ENCODE data around the gene CENPP.
"Not testable (repeated sequence)": the region's sequence is repeated elsewhere in the genome, so short reads cannot be mapped to it uniquely, and the experiment has no call there.

The CENPP gene

DNA sequence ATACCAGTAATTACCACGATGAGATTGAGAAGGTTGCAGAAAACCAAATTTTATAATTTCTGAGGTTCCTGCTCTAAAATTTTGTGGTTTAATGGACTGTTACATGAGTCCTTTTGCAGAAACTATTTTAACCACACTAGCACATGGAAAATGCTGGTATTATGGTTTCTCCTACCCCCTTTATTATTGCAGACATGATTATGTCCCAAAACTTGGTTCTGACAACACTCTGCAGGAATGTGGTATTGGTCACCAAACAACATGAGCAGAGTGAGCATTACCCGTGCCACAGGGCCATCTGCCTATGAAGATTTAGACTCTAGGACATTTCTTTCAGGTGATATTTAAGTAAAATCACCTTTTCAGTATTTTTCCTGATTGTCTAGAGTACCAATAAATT is 212.8 kb downstream of the CENPP start:
- DNase-seq (ENCODE audit: low spot score): no peak

DNA sequence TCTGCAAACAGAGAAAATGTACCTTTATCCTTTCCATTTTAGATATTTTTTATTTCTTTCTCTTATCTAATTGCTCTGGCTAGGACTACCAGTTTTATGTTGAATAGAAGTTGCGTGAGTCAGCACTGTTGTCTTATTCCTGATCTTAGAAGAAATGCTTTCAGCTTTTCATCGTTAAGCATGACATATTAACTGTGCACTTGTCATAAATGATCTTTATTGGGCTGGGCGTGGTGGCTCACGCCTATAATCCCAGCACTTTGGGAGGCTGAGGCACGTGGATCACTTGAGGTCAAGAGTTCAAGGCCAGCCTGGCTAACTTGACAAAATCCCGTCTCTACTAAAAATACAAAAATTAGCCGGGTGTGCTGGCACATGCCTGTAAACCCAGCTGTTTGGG is 218.2 kb downstream of the CENPP start:
- no peak for DNase-seq (ENCODE audit: low spot score)

DNA sequence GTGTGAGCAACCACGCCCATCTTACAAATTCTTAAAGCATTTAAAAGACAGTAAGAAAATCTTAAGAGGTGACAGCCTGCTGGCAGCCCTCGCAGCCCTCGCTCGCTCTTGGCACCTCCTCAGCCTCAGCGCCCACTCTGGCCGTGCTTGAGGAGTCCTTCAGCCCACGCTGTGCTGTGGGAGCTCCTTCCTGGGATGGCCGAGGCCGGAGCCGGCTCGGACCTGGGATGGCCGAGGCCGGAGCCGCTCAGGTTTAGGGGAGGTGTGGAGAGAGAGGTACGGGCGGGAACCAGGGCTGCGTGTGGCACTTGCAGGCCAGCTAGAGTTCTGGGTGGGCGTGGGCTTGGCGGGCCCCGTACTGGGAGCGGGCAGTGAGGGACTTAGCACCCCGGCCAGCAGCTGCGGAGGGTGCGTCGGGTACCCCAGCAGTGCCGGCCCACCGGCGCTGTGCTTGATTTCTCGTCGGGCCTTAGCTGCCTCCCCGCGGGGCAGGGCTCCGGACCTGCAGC is 219.3 kb downstream of the CENPP start:
- DNase-seq (ENCODE audit: low spot score): no peak

DNA sequence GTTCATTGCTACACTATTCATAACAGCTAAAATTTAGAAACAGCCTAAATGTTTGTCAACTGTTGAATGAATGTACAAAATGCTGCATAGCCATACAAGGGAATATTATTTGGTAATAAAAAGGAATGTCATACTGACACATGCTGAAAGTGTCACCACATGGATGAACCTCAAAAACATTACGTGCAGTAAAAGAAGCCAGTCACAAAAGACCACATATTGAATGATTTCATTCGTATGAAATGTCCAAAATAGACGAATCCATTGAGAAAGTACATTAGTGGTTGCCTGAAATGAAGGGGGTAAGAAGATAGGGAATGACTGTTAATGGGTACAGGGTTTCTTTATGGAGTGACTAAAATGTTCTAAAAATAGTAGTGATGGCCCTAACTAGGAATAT is 221.6 kb downstream of the CENPP start:
- no peak for DNase-seq (ENCODE audit: low spot score)

DNA sequence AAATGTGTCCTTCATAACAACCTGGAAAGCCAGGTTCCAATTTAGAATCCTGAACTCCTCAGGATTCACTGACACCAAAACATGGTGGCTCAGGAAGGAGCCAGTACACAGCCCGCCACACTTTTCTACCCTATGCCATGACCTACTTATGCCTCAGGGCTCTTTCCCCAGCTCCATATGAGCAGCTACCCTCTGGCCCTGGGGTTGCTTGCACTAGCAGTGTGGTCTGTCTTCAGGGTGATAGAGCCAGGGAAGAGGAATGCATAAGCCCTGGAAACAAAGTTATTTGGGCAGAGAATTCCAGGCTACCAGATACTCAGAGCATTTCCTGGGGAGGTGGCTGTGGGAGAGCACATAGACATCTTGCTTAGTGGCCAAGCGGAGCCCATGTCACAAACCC is 225.0 kb downstream of the CENPP start:
- DNase-seq (ENCODE audit: low spot score): no peak

DNA sequence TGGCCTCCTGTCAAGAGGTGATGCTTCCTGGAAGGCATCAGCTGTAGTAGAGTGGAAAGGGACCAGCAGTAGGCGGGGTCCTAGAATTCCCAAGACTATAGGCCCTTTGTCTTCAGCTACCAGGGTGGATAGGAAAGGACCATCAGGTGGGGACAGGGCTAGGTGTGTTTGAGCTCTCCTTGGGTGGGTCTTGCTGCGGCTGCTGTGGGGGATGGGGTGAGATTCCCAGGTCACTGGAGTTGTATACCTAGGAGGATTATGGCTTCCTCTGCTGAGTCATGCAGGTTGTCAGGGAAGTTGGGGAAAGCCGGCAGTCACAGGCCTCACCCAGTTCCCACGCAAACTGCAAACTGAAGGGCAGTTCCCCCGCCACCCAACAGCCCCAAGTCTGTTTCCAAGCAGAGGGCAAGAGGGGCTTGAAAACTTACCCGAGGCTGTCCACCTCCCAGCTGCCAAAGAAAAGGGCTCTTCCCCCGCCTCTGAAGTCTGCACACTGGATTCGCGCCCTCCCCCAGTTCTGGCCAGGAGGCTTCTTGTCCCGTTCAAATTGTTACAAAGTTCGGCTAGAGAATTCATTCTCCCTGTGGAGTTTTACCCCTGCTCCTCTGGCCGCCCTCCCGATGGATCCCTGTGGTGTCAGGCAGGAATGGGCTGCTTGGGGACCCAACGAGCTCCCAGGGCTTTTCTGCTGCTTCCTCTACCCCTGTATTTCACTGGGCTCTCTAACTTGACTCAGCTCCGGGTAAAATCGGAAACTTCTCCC is 233.0 kb downstream of the CENPP start:
- DNase-seq (ENCODE audit: low spot score): no peak

DNA sequence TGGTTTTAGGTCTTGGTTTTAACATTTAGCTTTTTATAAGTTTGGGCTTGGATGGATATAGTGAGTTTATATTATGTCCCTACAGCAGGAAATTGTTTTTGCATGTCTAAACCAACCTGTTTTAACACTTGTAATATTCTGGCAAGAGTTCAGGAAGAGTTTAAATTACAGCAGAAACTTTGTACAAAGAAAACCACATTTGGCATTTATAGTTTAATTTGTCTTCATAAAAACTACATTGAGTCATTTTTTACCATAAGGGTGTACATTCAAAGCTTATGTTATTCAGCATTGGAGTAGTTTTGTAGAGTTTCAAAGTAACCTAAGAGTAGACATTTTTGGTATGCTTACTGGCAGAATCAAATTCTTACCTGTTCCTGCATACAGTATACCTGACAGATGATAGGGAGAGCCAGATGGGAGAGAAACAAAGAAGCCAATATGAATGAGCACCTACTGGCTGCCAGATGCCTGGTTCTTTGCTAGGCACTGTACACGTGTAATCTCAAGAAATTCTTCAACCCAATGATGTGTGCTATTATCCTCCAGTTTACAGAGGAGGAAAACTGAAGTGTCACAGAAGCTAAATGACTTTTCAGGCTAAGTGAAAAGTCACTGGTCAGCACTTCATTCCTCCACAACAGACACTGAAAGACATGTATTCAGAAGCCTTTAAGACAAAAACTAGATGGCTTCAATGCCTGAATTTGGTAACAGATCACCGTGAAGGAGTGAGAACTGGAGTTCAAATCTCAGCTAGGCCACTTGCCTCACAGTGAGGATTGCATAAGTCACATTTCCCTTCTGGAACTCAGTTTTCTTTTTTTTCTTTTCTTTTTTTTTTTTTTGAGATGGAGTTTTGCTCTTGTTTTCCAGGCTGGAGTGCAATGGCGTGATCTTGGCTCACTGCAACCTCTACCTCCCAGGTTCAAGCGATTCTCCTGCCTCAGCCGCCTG is 235.9 kb downstream of the CENPP start:
- no peak for DNase-seq (ENCODE audit: low spot score)

DNA sequence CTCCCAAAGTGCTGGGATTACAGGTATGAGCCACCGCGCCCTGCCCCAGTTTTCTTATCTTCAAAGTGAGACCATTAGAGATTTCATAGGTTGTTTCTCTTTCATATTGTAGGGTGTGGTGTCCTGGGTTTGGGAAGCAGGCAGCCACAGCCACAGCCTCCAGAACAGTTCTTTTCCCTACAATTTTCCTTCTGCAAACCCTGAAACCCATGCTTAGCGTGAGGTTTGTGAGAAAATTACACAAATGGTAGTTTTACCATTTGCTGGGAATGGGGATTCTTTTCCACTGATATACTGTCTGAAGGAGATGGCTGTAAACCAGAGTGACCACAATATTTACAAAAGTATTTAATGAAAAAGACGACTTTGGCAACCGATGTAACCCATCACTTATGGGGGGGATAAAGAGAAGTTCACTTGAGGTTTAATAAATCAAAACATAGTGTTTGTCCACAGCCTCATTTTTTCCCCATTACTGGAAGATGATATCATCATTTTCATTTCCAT is 236.8 kb downstream of the CENPP start:
- DNase-seq (ENCODE audit: low spot score): no peak

DNA sequence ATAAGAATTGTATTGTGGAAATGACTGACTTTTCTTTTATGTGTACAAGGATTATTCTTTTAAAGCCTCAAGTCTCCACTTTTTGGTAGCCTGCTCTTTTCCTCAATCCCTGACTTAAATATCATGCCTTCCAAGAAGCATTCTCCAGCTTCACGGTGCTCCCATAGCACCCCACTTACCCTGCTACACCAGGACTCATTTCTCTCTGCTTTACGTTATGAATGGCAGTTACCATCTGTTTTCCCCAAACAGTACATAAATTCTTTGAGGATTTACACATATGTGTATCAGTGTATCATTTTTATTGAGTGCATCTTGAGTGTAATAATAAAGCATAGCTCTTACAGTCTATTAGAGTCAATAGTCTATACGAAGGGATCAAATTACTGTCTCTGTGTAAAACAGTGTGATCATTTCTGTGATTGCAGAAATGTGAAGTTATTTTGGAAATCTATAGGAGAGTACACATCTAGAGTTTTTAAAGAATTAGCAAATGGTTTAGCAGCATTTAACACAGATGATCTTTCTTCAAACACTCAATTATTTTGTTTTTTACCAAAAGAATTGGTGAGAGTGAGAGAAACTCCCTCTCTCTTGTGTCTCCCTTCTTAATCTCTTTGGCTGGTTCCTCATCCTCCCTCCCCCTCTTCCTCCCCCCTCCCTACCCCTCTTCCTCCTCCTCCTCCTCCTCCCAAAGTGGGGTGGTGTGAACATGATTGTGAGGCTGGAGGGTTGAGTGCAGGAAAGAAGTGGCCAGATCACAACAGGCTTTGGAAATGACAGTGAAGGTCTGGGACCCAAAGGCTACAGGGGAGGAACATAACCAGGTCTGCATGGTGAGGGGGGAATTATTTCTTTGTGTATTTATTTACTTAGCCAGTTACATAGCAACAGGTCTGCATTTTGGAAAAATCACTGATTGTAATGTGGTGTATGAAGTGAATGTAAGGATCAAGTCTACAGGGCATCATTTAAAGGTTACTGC is 237.7 kb downstream of the CENPP start:
- DNase-seq (ENCODE audit: low spot score): no peak

DNA sequence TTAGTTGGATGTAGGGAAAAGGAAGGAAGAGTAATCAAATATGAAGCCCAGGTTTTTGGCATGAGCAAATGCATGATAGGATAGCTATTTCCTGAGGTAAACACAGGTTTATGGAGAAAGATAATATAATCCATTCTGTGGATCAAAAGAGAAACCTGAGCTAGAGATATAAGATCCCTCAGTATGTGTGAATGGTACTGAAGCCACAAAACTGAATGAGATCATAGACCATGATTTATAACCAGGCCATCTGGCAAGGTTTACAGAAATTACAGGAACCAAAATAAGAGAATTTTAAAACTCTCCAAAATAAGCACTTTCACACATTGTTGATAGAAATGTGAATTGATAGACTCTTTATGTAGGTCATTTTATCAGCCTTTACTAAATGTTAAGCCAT is 238.8 kb downstream of the CENPP start:
- DNase-seq (ENCODE audit: low spot score): no peak

DNA sequence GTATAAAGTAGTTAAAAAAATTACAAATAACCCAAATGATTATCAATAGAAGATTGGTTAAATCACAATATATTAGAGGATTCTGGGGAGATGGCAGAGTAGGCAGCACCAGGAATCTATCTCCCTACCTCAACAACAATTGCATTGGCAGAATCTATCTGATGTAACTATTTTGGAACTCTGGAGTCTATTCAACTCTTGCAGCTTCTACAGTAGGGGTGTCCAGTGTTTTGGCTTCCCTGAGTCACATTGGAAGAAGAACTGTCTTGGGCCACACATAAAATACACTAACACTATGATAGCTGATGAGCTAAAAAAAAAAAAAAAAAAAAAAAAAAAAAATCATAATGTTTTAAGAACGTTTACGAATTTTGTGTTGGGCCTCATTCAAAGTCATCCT is 239.2 kb downstream of the CENPP start:
- no peak for DNase-seq (ENCODE audit: low spot score)

DNA sequence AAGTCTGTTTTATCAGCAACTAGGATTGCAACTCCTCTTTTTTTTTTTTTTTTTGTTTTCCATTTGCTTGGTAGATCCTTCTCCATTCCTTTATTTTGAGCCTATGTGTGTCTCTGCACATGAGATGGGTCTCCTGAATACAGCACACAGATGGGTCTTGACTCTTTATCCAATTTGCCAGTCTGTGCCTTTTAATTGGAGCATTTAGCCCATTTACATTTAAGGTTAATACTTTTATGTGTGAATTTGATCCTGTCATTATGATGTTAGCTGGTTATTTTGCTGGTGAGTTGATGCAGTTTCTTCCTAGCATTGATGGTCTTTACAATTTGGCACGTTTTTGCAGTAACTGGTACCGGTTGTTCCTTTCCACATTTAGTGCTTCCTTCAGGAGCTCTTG is 246.1 kb downstream of the CENPP start:
- DNase-seq (ENCODE audit: low spot score): not testable (repeated sequence)

DNA sequence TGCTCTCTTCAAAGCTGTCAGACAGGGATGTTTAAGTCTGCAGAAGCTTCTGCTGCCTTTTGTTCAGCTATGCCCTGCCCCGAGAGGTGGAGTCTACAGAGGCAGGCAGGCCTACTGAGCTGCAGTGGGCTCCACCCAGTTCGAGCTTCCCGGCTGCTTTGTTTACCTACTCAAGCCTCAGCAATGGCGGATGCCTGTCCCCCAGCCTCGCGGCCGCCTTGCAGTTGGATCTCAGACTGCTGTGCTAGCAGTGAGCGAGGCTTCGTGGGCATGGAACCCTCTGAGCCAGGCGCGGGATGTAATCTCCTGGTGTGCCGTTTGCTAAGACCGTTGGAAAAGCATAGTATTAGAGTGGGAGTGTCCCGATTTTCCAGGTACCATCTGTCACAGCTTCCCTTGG is 247.9 kb downstream of the CENPP start:
- DNase-seq (ENCODE audit: low spot score): not testable (repeated sequence)

DNA sequence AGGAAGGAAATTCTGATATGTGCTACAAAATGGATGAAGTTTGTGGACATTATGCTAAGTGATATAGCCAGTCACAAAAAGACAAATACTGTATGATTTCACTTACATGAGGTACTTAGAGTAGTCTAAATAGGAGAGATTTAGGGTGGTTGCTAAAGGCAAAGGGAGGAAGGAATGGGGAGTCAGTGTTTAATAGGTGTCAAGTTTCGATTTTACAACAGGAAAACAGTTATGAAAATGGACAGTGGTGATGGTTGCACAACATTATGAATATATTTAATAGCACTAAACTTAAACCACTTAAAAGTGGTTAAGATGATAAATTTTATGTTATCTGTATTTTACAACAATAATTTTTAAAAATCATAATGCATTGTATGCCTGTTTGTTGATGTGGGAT is 250.4 kb downstream of the CENPP start:
- no peak for DNase-seq (ENCODE audit: low spot score)

DNA sequence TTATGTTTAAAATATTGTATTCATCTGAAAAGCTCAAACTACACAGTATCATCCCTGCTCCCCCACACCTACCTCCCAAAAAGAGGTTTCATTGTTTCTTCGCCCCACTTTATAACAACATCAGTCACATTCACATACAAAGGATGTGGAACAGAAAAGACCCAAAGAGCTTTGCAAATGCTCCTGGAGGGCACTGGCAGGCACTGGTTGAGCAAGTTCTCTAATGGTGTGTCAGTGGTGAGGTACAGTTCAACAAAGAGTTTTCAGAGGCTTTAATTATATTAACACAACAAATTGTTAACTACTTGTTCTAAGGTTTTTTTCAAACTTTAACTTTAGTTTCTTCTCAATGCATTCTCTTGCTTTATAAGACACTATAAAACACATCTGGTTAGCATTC is 264.2 kb downstream of the CENPP start:
- no peak for DNase-seq (ENCODE audit: low spot score)

DNA sequence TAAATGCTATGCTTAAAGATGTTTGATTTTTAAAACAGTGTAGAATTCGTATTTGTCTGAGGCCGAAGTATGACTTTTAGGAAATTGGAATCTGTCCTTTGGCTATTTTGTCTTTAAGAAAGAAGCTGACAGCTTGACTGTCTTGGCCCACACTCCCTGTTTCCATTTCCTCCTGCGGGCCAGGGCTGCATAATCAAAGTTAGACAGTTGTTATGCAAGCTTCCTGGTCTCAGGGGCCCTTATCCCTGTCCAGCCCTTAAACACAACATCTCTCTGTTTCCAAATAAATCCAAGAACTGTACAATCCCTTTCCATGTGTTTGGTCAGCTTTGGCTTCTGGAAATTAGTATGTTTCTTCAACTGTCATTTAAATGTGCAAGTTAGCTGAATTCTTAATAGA is 264.6 kb downstream of the CENPP start:
- DNase-seq (ENCODE audit: low spot score): peak; percentile 22

DNA sequence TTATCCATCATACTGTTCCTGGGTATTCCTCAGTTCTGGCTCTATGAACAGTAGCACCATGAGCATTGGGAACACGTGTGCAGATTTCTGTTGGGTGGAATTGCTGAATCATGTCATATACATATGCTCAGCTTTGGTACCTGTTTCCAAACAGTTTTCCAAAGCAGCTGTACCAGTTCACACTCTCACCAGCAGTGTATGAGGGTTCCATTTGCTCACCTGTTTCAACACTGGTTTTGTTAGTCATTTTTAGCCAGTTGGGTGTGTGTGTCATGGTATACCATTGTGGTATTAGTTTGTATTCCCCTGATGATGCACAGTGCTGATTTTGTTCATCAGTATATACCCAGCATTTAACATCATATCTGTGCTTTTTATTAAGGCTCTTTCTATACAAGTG is 266.8 kb downstream of the CENPP start:
- no peak for DNase-seq (ENCODE audit: low spot score)

DNA sequence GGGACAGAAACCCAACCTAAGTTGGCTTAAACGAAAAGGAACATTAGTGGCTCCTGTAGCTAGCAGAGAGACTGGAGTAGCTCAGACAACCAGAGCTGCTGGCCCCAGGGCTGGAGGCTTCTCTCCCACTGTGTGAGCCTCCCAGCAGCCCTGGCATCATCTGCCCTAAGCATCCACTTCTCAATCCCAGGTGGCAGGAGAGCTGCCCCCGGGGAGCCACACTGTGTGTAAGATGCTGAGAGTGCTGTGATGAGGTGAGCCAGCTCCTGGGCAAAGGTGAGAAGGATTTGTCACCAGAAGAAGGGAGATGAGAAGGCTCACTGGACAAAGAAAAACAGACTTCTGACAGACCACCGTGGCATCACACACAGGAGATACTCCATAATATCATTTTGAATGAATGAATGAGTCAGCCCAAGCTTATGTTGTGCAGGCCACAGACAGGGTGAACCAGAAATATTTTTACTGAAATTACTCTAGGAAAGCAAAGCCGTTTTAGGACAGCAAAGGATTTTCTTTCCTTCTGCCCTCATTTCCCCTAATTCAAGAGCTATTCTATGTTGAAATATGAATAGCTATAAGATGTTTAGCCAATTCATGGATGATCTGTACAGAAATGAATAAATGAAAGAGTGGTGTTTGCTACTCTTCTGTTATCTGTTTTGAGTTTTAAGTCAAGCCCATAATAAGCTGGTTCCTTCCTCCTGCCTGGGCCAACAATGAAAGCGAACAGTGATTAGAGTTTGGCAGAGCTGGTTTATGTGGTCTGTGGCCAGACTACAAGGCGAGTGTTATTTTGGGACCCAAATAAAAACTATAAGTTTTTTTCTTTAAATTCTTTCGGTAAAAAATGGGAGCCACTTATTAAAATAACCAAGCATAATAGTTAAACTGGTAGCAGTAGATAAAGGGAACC is 267.5 kb downstream of the CENPP start:
- no peak for DNase-seq (ENCODE audit: low spot score)

DNA sequence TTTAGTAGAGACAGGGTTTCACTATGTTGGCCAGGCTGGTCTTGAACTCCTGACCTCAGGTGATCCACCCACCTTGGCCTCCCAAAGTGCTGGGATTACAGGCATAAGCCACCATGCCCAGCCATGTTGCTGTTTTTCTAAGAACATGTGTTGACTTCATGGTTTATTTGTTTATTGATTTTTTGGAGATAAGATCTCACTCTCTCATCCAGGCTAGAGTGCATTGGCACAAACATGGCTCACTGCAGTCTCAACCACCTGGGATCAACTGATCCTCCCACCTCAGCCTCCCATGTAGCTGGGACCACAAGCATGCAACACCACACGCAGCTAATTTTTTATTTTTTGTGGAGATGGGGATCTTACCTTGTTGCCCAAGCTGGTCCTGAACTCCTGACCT is 269.3 kb downstream of the CENPP start:
- DNase-seq (ENCODE audit: low spot score): not testable (repeated sequence)

DNA sequence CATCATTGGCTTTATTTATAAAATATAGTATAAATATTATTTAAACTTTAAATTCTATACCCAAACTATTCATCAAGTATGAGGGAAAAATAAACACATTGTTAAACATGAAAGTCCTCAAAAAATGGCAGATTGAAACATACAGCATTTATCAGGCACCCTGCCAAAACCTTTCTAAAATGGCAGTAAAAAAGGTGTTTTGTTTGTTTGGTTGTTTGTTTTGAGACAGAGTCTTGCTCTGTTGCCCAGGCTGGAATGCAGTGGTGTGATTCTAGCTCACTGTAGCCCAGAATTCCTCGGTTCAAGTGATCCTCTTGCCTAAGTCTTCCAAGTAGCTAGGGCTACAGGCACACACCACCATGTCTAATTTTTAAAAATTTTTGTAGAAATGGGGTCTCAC is 270.2 kb downstream of the CENPP start:
- DNase-seq (ENCODE audit: low spot score): no peak

DNA sequence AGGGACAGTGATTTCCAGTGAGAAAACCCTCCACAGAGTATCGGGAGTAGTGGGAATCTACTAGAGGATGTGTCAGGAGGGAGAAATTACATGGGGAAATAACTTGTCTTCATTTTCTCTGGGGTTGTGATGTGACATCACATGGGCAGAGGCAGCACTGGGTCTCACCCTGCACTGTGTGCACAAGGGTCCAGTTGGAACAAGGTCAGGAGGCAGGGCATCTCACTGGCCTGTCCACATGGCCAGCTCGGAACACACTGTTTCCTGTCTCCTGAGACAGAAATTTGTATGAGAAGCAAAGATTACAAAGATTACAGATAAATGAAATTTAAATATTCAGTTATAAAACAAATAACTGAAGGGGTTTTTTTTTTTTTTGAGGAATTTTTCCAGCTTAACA is 272.6 kb downstream of the CENPP start:
- DNase-seq (ENCODE audit: low spot score): no peak

Data from COLO829 (cell line).